AML-193 (cell line): ENCODE measurements around the gene LIMS4.
"Not testable (repeated sequence)": the region's sequence is repeated elsewhere in the genome, so short reads cannot be mapped to it uniquely, and the experiment has no call there.

Experiments used
- DNase-seq, 2 experiments: peaks; one replicate each; lab custom pipeline; 2025; lab: John Stamatoyannopoulos, UW

LIMS4 gene

GRCh38 chr2:110450951-110451350, 21.7 kb downstream of the LIMS4 start:
- not testable (repeated sequence) for DNase-seq

- DNase-seq, result not testable (repeated sequence)
These were observed 23.3 kb downstream of the LIMS4 start for GRCh38 chr2:110449127-110449947.

GRCh38 chr2:110446644-110447043, 26.0 kb downstream of the LIMS4 start:
- DNase-seq, result not testable (repeated sequence)

GRCh38 chr2:110443305-110444005, 29.2 kb downstream of the LIMS4 start:
- not testable (repeated sequence) for DNase-seq

- DNase-seq, result not testable (repeated sequence)
These were observed 30.7 kb downstream of the LIMS4 start for GRCh38 chr2:110441905-110442304.

- DNase-seq, result not testable (repeated sequence)
These were observed 38.1 kb downstream of the LIMS4 start for GRCh38 chr2:110434565-110434964.

GRCh38 chr2:110425725-110426124, 46.9 kb downstream of the LIMS4 start:
- DNase-seq, result not testable (repeated sequence)

- not testable (repeated sequence) for DNase-seq
These were observed 48.2 kb downstream of the LIMS4 start for GRCh38 chr2:110424421-110424820.

GRCh38 chr2:110423574-110423962, 49.0 kb downstream of the LIMS4 start:
- not testable (repeated sequence) for DNase-seq

GRCh38 chr2:110422852-110423573, 49.6 kb downstream of the LIMS4 start:
- DNase-seq, result not testable (repeated sequence)

- DNase-seq, result not testable (repeated sequence)
These were observed 51.8 kb downstream of the LIMS4 start for GRCh38 chr2:110420641-110421354.

GRCh38 chr2:110407142-110407541, 65.5 kb downstream of the LIMS4 start:
- not testable (repeated sequence) for DNase-seq

- DNase-seq, result not testable (repeated sequence)
These were observed 67.6 kb downstream of the LIMS4 start for GRCh38 chr2:110404988-110405387.

GRCh38 chr2:110404246-110404645, 68.4 kb downstream of the LIMS4 start:
- not testable (repeated sequence) for DNase-seq

- not testable (repeated sequence) for DNase-seq
These were observed 71.5 kb downstream of the LIMS4 start for GRCh38 chr2:110401001-110401618.

- DNase-seq, result not testable (repeated sequence)
These were observed 73.2 kb downstream of the LIMS4 start for GRCh38 chr2:110399378-110399777.

- DNase-seq, result not testable (repeated sequence)
These were observed 76.6 kb downstream of the LIMS4 start for GRCh38 chr2:110395990-110396389.
